ENCODE measurements around the gene SFTA2.

- no peak for TF ChIP-seq CTCF (IDR thresholded peaks at IDR 0.05)
- no peak for TF ChIP-seq POLR2A (IDR thresholded peaks at IDR 0.05)
- no peak for TF ChIP-seq EP300 (IDR thresholded peaks at IDR 0.05)
Observed at GRCh38 chr6:30918670-30919069, 13.3 kb downstream of the SFTA2 start.

Measured in sigmoid colon (tissue), 4 donors.